Breast epithelium (tissue), 3 donors: ENCODE results near the gene SFXN5.

Experiments used
- POLR2AphosphoS5 ChIP-seq, 3 donors: sonication (generic); formaldehyde crosslinking; IDR thresholded peaks; one replicate each; pipeline ENCODE4 v1.6.1; 2017; ENCODE audit warnings: antibody characterized with exemption in 3 of 3
- TF ChIP-seq, protein P1 (sequence below), 3 donors: fragments of 450-650 bp; IDR thresholded peaks; one replicate each; pipeline ENCODE4 v1.5.1; 2016 to 2017; ENCODE audit warnings: antibody characterized with exemption in 3 of 3, mild to moderate bottlenecking in 3 of 3, moderate library complexity in 3 of 3

- TF ChIP-seq, protein P1, sequence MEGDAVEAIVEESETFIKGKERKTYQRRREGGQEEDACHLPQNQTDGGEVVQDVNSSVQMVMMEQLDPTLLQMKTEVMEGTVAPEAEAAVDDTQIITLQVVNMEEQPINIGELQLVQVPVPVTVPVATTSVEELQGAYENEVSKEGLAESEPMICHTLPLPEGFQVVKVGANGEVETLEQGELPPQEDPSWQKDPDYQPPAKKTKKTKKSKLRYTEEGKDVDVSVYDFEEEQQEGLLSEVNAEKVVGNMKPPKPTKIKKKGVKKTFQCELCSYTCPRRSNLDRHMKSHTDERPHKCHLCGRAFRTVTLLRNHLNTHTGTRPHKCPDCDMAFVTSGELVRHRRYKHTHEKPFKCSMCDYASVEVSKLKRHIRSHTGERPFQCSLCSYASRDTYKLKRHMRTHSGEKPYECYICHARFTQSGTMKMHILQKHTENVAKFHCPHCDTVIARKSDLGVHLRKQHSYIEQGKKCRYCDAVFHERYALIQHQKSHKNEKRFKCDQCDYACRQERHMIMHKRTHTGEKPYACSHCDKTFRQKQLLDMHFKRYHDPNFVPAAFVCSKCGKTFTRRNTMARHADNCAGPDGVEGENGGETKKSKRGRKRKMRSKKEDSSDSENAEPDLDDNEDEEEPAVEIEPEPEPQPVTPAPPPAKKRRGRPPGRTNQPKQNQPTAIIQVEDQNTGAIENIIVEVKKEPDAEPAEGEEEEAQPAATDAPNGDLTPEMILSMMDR (IDR thresholded peaks at IDR 0.05) = no peak
- no peak for TF ChIP-seq POLR2AphosphoS5 (IDR thresholded peaks at IDR 0.05)
These were observed 145.1 kb downstream of the SFXN5 start for GRCh38 chr2:72926368-72926767.
